ENCODE measurements around the gene DTX3.
"Not testable (repeated sequence)": the region's sequence is repeated elsewhere in the genome, so short reads cannot be mapped to it uniquely, and the experiment has no call there.

DTX3 gene

GRCh38 chr12:57614948-57615500 lies 10.4 kb downstream of the DTX3 start:
- no peak for TF ChIP-seq CTCF (IDR thresholded peaks at IDR 0.05; ENCODE audit: low read depth, low read length)
- DNase-seq, result no peak
- H3K27ac ChIP-seq, result no peak overlapping the region
- H3K36me3 ChIP-seq, result peaks cover 60% of the 10 kb centered on the region
- H3K4me3 ChIP-seq (ENCODE audit: low read depth, low read length), result no peak overlapping the region
- no peaks in the 10 kb centered on the region for H3K9me3 ChIP-seq (ENCODE audit: severe bottlenecking)
- no peaks in the 10 kb centered on the region for H3K27me3 ChIP-seq (ENCODE audit: insufficient read depth, low read depth, severe bottlenecking)

GRCh38 chr12:57615637-57616036 lies 11.0 kb downstream of the DTX3 start:
- H3K9me3 ChIP-seq (ENCODE audit: severe bottlenecking), result no peaks in the 10 kb centered on the region
- peaks cover 66% of the 10 kb centered on the region for H3K36me3 ChIP-seq
- H3K4me3 ChIP-seq (ENCODE audit: low read depth, low read length), result no peak overlapping the region
- H3K27me3 ChIP-seq (ENCODE audit: insufficient read depth, low read depth, severe bottlenecking), result no peaks in the 10 kb centered on the region
- no peak overlapping the region for H3K27ac ChIP-seq
- DNase-seq, result no peak
- no peak for TF ChIP-seq CTCF (IDR thresholded peaks at IDR 0.05; ENCODE audit: low read depth, low read length)

- no peak for TF ChIP-seq CTCF (IDR thresholded peaks at IDR 0.05; ENCODE audit: low read depth, low read length)
- H3K27me3 ChIP-seq (ENCODE audit: insufficient read depth, low read depth, severe bottlenecking), result no peaks in the 10 kb centered on the region
Observed at GRCh38 chr12:57616383-57617101, 11.9 kb downstream of the DTX3 start.

DNA sequence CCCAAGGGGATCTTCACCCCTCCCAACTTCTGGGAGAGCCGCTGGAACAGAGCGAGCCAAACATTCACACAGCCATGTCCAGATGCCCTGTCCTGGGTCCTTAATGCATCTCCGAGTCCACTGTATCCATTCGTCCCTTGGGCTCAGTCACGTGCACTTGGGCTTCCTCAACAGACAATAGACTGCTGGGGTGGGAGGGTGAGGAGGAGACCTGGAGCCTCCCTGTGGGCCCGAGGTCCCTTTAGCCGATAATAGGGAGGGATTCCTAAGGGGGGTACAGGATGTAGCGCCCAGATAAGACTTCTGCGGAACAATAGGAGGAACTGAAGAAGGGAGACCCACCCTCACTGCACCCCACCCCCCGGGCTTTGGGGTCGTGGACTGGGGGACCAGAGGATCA lies 13.3 kb downstream of the DTX3 start:
- Histone ChIP-seq H3K9me3 (ENCODE audit: severe bottlenecking) (no peaks in the 10 kb centered on the region), H3K27me3 (ENCODE audit: insufficient read depth, low read depth, severe bottlenecking) (no peaks in the 10 kb centered on the region), H3K4me3 (ENCODE audit: low read depth, low read length) (no peak overlapping the region), H3K36me3 (peaks cover 85% of the 10 kb centered on the region), H3K27ac (no peak overlapping the region)
- TF ChIP-seq CTCF (IDR thresholded peaks at IDR 0.05; ENCODE audit: low read depth, low read length), result no peak
- DNase-seq, result no peak

More at GRCh38 chr12:57616383-57617101, 11.9 kb downstream of the DTX3 start:
- DNase-seq, result no peak
- H3K27ac ChIP-seq, result no peak overlapping the region
- no peak overlapping the region for H3K4me3 ChIP-seq (ENCODE audit: low read depth, low read length)
- H3K36me3 ChIP-seq, result peaks cover 73% of the 10 kb centered on the region
- no peaks in the 10 kb centered on the region for H3K9me3 ChIP-seq (ENCODE audit: severe bottlenecking)

- not testable (repeated sequence) for H3K27ac ChIP-seq; DNase-seq; H3K27me3 ChIP-seq (ENCODE audit: insufficient read depth, low read depth, severe bottlenecking); H3K9me3 ChIP-seq (ENCODE audit: severe bottlenecking); H3K4me3 ChIP-seq (ENCODE audit: low read depth, low read length)
- peaks cover 82% of the 10 kb centered on the region for H3K36me3 ChIP-seq
Observed at GRCh38 chr12:57618431-57618830, 13.8 kb downstream of the DTX3 start.

DNA sequence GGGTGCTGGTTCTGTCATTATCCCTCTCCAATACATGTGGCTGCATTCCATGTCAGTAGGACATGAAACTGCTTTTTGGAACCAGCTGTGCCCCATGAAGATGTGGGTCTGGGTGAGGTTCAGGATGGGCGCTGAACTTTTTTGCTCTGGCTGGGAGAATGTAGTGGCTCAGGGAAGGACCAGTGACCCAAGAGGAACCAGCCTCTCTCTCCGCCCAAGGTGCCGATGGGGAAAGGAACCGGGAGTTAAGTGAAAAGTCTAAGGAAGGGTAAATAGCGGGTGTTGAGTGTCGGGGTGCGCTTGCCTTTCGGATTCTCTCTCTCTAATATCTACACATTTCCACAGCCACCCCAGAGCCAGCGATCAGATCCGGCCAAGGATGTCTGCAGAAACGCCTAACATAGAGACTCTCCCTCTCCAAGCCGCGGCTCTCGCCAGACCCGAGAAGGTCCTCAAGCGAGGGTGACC lies 14.4 kb downstream of the DTX3 start:
- Histone ChIP-seq H3K9me3 (ENCODE audit: severe bottlenecking) (no peaks in the 10 kb centered on the region), H3K27me3 (ENCODE audit: insufficient read depth, low read depth, severe bottlenecking) (no peaks in the 10 kb centered on the region), H3K27ac (no peak overlapping the region; the same call in 1 of the 2 replicates), H3K36me3 (peaks cover 78% of the 10 kb centered on the region), H3K4me3 (ENCODE audit: low read depth, low read length) (no peak overlapping the region)
- no peak for DNase-seq
- no peak for TF ChIP-seq CTCF (IDR thresholded peaks at IDR 0.05; ENCODE audit: low read depth, low read length)

All from WERI-Rb-1 (cell line).